T-helper 2 cell treated with Interferon-gamma antibody and Interleukin-4, amounts not matched to agents 5 μg/mL and 100 μg/mL, for 36 hours (primary cell): ENCODE results near the gene CSNK1G2.

Experiments
- DNase-seq: peaks from one replicate; pipeline ENCODE4 v3.0.0; 2021; ENCODE audit warnings: low spot score
- H3K27ac Mint-ChIP-seq: one replicate; pipeline ENCODE4 v1.8.0; 2021; ENCODE audit warnings: mild to moderate bottlenecking, mixed read lengths
- H3K27me3 Mint-ChIP-seq: one replicate; pipeline ENCODE4 v1.8.0; 2021; ENCODE audit warnings: low read depth, mixed read lengths
- H3K36me3 Mint-ChIP-seq: one replicate; pipeline ENCODE4 v1.8.0; 2021; ENCODE audit warnings: low read depth, mixed read lengths
- H3K4me1 Mint-ChIP-seq: one replicate; pipeline ENCODE4 v1.8.0; 2021; ENCODE audit warnings: low read depth, mixed read lengths
- H3K4me3 Mint-ChIP-seq: one replicate; pipeline ENCODE4 v1.8.0; 2022; ENCODE audit warnings: mild to moderate bottlenecking, moderate library complexity, mixed read lengths
- H3K9me3 Mint-ChIP-seq: one replicate; pipeline ENCODE4 v1.8.0; 2021; ENCODE audit warnings: mixed read lengths

Gene CSNK1G2

DNA sequence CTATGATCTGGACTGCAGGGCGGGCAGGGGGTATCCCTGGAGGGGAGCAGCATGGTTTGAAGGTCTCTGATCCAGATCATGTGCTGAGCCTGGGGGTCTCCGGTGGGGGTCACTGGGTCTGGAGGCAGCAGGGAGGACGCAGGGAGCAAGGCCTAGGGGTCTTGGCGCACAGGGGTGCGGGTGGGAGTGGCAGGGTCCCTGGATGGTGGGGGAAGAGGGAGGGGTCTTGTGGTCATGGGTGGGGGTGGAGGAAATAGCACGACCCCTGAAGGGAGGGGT, 72.7 kb downstream of the CSNK1G2 start:
- H3K9me3 Mint-ChIP-seq = no peaks in the 10 kb centered on the region
- peak overlapping the region; percentile 49 for H3K4me3 Mint-ChIP-seq
- no peak for DNase-seq
- H3K27ac Mint-ChIP-seq = peak overlapping the region; percentile 26
- no peaks in the 10 kb centered on the region for H3K27me3 Mint-ChIP-seq
- peaks cover 2% of the 10 kb centered on the region for H3K4me1 Mint-ChIP-seq
- peaks cover 10% of the 10 kb centered on the region for H3K36me3 Mint-ChIP-seq

DNA sequence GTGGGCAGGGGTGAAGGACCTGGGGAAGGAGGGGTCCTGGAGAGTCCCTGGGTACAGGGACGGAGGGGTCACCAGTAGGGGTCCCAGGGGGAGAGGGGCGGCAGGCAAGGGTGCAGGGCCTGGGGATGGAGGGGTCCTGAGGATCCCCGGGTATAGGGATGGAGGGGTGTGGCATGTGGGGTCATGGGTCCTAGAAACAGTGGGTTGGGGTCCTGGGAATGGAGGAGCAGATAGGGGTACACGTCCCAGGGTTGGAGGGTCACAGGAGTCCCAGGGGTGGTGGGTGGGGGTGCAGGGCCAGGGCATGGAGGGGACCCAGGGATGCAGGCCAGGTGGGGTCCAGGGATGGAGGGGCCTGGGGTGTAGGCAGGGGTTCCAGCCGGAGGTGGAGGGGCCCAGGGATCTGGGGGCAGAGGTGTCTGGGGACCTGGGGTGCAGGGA, 73.2 kb downstream of the CSNK1G2 start:
- Mint-ChIP-seq H3K27ac (no peak overlapping the region), H3K27me3 (no peaks in the 10 kb centered on the region), H3K36me3 (peaks cover 10% of the 10 kb centered on the region), H3K4me1 (peaks cover 2% of the 10 kb centered on the region), H3K9me3 (no peaks in the 10 kb centered on the region), H3K4me3 (no peak overlapping the region)
- DNase-seq = no peak

DNA sequence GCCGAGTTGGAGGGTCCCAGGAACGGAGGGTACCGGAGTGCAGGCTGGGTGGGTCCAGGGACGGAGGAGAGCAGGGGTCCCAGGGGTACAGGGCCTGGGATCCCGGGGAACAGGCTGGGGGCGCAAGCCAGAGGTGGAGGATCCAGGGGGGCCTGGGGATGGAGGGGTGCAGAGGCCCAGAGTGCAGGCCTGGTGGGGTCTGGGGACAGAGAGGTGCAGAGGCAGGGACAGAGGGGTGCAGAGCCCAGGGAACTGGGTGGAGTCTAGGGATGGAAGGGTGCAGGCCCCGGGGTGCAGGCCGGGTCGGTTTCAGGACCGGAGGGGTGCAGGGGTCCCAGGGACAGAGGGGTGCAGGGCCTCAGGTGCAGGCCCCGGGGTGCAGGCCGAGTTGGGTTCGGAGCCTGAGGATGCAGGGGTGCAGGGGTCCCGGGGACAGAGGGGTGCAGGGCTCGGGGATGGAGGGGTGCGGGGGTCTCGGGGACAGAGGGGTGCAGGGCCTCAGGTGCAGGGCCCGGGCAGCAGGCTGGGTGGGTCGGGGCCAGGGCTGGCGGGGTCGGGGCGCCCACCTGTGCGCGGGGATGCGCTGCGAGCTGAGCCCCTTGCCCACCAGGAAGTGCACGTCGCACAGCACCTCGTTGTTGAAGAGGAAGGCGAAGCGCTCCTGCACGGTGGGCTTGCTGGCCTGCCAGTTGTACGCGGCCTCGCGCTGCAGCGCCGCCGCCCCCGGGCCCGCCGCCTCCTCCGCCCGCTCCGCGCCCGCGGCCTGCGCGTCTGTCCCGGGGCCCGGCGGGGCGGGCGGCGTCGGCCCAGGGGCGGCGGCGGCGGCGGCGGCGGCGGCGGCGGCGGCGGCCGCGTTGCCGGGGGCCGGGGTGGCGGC, 74.0 kb downstream of the CSNK1G2 start:
- peaks cover 10% of the 10 kb centered on the region for H3K4me1 Mint-ChIP-seq
- peak overlapping the region; percentile 69 for H3K4me3 Mint-ChIP-seq
- H3K27me3 Mint-ChIP-seq = no peaks in the 10 kb centered on the region
- peak overlapping the region; percentile 63 for H3K27ac Mint-ChIP-seq
- H3K36me3 Mint-ChIP-seq = peaks cover 10% of the 10 kb centered on the region
- H3K9me3 Mint-ChIP-seq = no peaks in the 10 kb centered on the region
- DNase-seq = no peak

DNA sequence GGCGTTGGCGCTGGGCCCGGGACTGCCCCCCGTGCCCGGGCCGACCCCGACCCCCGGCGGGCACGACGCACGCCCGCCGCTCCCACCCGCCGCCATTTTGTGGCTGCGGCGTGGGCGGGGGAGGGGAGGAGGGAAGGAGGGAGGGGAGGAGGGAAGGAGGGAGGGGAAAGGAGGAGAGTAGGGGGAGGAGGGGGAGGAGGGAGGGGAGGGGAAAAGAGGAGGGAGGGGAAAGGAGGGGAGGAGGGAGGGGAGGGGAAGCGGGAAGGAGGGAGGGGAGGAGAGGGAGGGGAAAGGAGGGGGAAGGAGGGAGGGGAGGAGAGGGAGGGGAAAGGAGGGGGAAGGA, 74.6 kb downstream of the CSNK1G2 start, which contains the start of gene BTBD2:
Gene BTBD2, minus strand, starts transcription at position 107 of the 343 bp plus-strand sequence. Its CDS starts 11 bp downstream, at position 96.
- no peaks in the 10 kb centered on the region for H3K9me3 Mint-ChIP-seq
- H3K36me3 Mint-ChIP-seq = peaks cover 10% of the 10 kb centered on the region
- peak within 1 kb of the TSS; percentile 63 for H3K27ac Mint-ChIP-seq
- H3K4me3 Mint-ChIP-seq = peak within 1 kb of the TSS; percentile 78
- no peaks in the 10 kb centered on the region for H3K27me3 Mint-ChIP-seq
- peaks cover 10% of the 10 kb centered on the region for H3K4me1 Mint-ChIP-seq
- peak; percentile 46 for DNase-seq

DNA sequence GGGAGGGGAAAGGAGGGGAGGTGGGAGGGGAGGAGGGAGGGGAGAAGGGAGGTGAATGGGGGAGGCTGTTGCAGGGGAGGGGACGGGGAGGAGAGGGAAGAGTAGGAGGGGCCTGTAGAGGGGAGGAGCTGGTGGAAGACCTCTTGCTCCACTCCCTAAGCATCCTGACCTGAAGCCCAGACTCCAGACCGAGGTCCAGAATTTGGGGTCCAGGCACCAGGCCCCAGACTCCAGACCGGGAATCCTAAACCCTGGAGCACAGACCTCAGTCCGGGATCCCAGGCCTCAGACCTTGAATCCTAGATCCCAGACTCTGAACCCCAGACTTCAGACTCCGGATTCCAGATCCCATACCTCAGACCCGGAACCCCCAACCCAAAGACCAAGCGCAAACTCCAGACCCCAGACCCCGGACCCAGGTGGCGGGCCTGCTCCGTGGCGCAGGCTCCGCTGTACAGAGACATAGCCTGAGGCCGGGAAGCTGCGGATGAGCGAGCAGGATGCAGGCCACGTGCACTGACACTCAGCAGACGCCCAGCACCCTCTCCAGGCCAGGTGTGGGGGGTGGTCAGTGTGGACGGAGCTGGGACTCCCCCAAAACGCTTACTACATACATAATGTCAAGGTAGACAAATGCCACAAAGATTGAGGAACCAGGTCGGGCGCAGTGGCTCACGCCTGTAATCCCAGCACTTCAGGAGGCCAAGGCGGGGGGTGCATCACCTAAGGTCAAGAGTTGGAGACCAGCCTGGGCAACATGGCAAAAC, 75.3 kb downstream of the CSNK1G2 start:
- Mint-ChIP-seq H3K9me3 (no peaks in the 10 kb centered on the region), H3K27me3 (no peaks in the 10 kb centered on the region), H3K4me3 (peak overlapping the region; percentile 78), H3K4me1 (peaks cover 10% of the 10 kb centered on the region), H3K36me3 (peaks cover 8% of the 10 kb centered on the region), H3K27ac (peak overlapping the region; percentile 15)
- DNase-seq = peak; percentile 41

DNA sequence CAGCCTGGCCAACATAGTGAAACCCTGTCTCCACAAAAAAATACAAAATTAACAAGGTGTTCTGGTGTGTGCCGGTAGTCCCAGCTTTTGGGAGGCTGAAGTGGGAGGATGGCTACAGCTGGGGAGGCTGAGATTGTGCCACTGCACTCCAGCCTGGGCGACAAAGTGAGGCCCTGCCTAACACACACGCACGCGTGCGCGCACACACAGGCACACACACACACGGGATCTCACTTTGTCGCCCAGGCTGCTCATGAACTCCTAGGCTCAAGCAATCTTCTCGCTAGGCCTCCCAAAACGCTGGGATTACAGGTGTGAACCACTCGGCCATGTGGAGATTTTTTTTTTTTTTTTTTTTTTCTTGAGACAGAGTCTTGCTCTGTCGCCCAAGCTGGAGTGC, 77.8 kb downstream of the CSNK1G2 start:
- H3K27ac Mint-ChIP-seq = no peak overlapping the region
- H3K4me1 Mint-ChIP-seq = peaks cover 10% of the 10 kb centered on the region
- no peak overlapping the region for H3K4me3 Mint-ChIP-seq
- no peaks in the 10 kb centered on the region for H3K27me3 Mint-ChIP-seq
- H3K9me3 Mint-ChIP-seq = no peaks in the 10 kb centered on the region
- H3K36me3 Mint-ChIP-seq = no peaks in the 10 kb centered on the region
- DNase-seq = no peak

DNA sequence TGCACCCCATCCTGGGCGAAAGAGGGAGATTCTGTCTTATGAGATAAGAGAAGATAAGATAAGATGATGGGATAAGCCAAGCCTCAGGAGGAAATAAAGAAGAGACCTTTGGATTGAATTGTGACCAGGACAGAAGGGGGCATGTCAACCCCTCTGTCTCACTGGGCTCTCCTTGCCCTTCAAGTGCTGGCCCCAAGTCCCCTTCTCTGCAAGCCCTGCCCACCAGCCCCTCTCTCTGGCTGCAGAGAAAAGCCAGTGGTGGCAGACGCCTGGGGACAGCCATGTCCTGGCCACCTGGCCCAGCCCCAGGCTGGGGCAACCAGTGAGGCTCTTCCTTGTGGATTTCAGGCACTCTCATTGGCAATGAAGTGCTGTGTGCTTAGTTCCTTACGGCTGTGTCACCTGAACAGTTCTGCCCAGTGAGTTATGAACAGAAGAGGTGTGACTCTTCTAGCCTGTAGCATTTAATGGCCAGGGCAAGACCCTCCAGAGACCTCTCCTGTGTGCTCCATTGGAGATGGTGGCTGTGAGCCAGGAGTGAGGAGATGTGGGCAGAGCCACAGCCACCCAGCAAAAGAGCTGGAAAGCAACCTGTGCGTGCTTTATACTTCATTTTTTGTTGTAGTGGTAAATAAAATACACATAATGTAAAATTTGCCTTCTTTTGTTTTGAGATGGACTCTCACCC, 80.6 kb downstream of the CSNK1G2 start:
- Mint-ChIP-seq H3K4me1 (peaks cover 8% of the 10 kb centered on the region), H3K27me3 (no peaks in the 10 kb centered on the region), H3K9me3 (peaks cover 4% of the 10 kb centered on the region), H3K36me3 (peaks cover 3% of the 10 kb centered on the region), H3K27ac (no peak overlapping the region), H3K4me3 (no peak overlapping the region)
- DNase-seq = no peak

DNA sequence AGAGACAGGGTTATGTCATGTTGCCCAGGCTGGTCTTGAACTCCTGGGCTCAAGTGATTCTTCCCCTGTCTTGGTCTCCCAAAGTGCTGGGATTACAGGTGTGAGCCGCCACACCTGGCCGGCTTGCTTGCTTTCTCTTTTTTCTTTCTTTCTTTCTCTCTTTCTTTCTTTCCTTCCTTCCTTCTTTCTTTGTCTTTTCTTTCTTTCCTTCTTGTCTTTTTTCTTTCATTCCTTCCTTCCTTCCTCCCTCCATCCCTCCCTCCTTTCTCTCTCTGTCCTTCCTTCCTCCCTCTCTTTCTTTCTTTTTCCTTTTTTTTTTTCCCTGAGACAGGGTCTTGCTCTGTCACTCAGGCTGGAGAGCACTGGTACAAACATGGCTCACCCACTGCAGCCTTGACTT, 81.3 kb downstream of the CSNK1G2 start:
- peaks cover 3% of the 10 kb centered on the region for H3K36me3 Mint-ChIP-seq
- H3K9me3 Mint-ChIP-seq = peaks cover 4% of the 10 kb centered on the region
- H3K4me1 Mint-ChIP-seq = peaks cover 8% of the 10 kb centered on the region
- peak overlapping the region; percentile 31 for H3K27ac Mint-ChIP-seq
- no peak for DNase-seq
- no peak overlapping the region for H3K4me3 Mint-ChIP-seq
- no peaks in the 10 kb centered on the region for H3K27me3 Mint-ChIP-seq

DNA sequence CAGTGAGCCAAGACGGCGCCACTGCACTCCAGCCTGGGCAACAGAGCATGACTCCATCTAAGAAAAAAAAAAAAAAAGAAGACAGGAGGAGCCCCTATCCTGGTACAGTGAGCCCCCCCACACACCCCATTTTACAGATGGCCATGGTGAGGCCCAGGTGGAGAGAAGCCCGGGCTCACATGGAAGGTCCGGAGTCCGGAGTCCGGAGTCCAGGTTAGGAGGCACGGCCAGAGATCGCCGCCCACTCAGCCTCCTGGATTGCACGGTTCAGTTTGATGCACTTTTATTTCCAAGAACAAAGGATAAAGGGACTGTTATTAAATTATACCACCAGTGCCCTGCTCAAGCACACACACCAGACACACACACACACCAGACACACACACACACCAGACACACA, 85.8 kb downstream of the CSNK1G2 start:
- Mint-ChIP-seq H3K4me1 (peaks cover under 1% of the 10 kb centered on the region), H3K27me3 (no peaks in the 10 kb centered on the region), H3K36me3 (peaks cover 3% of the 10 kb centered on the region), H3K27ac (no peak overlapping the region), H3K9me3 (peaks cover 4% of the 10 kb centered on the region), H3K4me3 (no peak overlapping the region)
- no peak for DNase-seq

DNA sequence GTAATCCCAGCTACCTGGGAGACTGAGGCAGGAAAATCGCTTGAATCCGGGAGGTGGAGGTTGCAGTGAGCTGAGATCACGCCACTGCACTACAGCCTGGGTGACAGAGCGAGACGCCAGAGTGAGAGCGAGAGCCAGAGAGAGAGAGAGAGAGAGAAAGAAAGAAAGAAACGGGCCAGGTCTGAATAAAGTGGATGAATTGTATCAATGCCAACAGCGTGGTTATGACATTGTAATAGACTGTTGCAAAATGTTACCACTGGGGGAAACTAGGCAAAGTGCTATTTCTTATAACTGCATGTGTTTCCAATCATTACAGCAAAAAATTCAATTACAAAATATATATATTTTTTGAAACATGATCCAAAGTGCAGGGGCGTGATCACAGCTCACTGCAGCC, 86.4 kb downstream of the CSNK1G2 start:
- DNase-seq = no peak
- Mint-ChIP-seq H3K36me3 (peaks cover 3% of the 10 kb centered on the region), H3K27ac (no peak overlapping the region), H3K4me1 (peaks cover 6% of the 10 kb centered on the region), H3K4me3 (no peak overlapping the region), H3K9me3 (peaks cover 4% of the 10 kb centered on the region), H3K27me3 (no peaks in the 10 kb centered on the region)
